Endothelial cell of umbilical vein (primary cell): ENCODE results near the gene TIMM10. TPM values are rescaled to one million over a fixed set of nuclear protein-coding genes. Genes with fewer than 3 reads are reported as not detected.

ENCODE experiments used
- BruUV-seq: library from RNA; stranded (reverse); fragments of 400-500 nt; replicated peaks from 2 replicates; lab custom pipeline; 2021; lab: Mats Ljungman, UMichigan
- CTCF ChIA-PET: fragments of 300-600, 350-600 bp; sonication (Branson Sonifier 250); formaldehyde crosslinking; loops from one replicate; lab custom pipeline; 2021; ENCODE audit warnings: antibody characterized with exemption, inconsistent platforms; lab: Charles Lee
- POLR2A ChIA-PET: fragments of 300-600, 350-600 bp; sonication (Branson Sonifier 250); formaldehyde crosslinking; loops from one replicate; lab custom pipeline; 2021; ENCODE audit warnings: antibody characterized with exemption, inconsistent platforms; lab: Charles Lee
- DNase-seq: peaks from one replicate; pipeline ENCODE4 v3.0.0-alpha.2; 2011; ENCODE audit warnings: low read depth, low spot score
- FAIRE-seq: peaks from 2 replicates; lab custom pipeline; 2011; peaks lifted over from hg19 to GRCh38; lab: Jason Lieb, UNC
- H2AFZ ChIP-seq: 2 replicates; pipeline ENCODE4 v1.6.0; 2012; ENCODE audit warnings: low read depth, low read length, control low read depth, inconsistent platforms
- H3K27ac ChIP-seq: 2 replicates; pipeline ENCODE4 v1.5.1; 2011; ENCODE audit warnings: low read depth, mild to moderate bottlenecking, control low read depth, low read length, moderate library complexity; ENCODE audit not compliant: insufficient read depth
- H3K27me3 ChIP-seq, 2 experiments: 2 replicates each; pipeline versions ENCODE4 v1.6.0 to v1.6.1; 2011; ENCODE audit warnings: low read length in 2 of 2, mixed read lengths in 1 of 2; ENCODE audit not compliant: control insufficient read depth in 2 of 2, insufficient read depth in 2 of 2
- H3K36me3 ChIP-seq, 2 experiments: 2 replicates in 1 of 2; 3 replicates in 1 of 2; pipeline ENCODE4 v1.5.1; 2011; ENCODE audit warnings: low read length in 2 of 2, mild to moderate bottlenecking in 1 of 2, moderate library complexity in 1 of 2; ENCODE audit not compliant: control insufficient read depth in 2 of 2, insufficient read depth in 2 of 2; ENCODE audit errors: extremely low read depth in 1 of 2
- H3K4me1 ChIP-seq: 3 replicates; pipeline ENCODE4 v1.5.1; 2011; ENCODE audit warnings: mild to moderate bottlenecking, low read length; ENCODE audit not compliant: control insufficient read depth, insufficient read depth; ENCODE audit errors: extremely low read depth
- H3K4me2 ChIP-seq: 2 replicates; pipeline ENCODE4 v1.6.1; 2011; ENCODE audit warnings: low read length, control low read depth, mixed read lengths; ENCODE audit not compliant: insufficient read depth
- H3K4me3 ChIP-seq, 3 experiments: fragments of 200-600 bp in 1 of 3; sonication (generic), shearing (Covaris generic) in 1 of 3; replicated peaks in 1 of 3; 2 replicates each; pipeline ENCODE4 v1.5.1; 2011 to 2016; ENCODE audit warnings: control low read depth in 3 of 3, low read length in 3 of 3, mild to moderate bottlenecking in 2 of 3, inconsistent platforms in 1 of 3, low read depth in 1 of 3, moderate library complexity in 1 of 3; ENCODE audit not compliant: insufficient read depth in 1 of 3
- H3K79me2 ChIP-seq: 2 replicates; pipeline ENCODE4 v1.6.0; 2012; ENCODE audit warnings: low read length, inconsistent platforms; ENCODE audit not compliant: control insufficient read depth, insufficient read depth
- H3K9ac ChIP-seq: replicated peaks from 2 replicates; pipeline ENCODE3; 2011; ENCODE audit warnings: low read length, control low read depth; ENCODE audit not compliant: insufficient read depth; ENCODE audit errors: extremely low read depth
- H3K9me1 ChIP-seq: replicated peaks from 3 replicates; pipeline ENCODE4 v1.6.0; 2011; ENCODE audit warnings: mild to moderate bottlenecking, low read length; ENCODE audit not compliant: control insufficient read depth, insufficient read depth; ENCODE audit errors: extremely low read depth
- H3K9me3 ChIP-seq: replicated peaks from 2 replicates; pipeline ENCODE4 v1.5.1; 2012; ENCODE audit warnings: low read length, inconsistent platforms; ENCODE audit not compliant: control insufficient read depth, insufficient read depth
- H4K20me1 ChIP-seq: replicated peaks from 2 replicates; pipeline ENCODE3; 2011; ENCODE audit warnings: mild to moderate bottlenecking, low read length; ENCODE audit not compliant: control insufficient read depth, insufficient read depth; ENCODE audit errors: extremely low read depth
- EZH2 ChIP-seq: IDR thresholded peaks from 2 replicates; pipeline ENCODE4 v1.6.1; 2012; ENCODE audit warnings: borderline replicate concordance, low read depth, mild to moderate bottlenecking, moderate library complexity, low read length, inconsistent platforms; ENCODE audit not compliant: severe bottlenecking
- FOS ChIP-seq: IDR thresholded peaks from 2 replicates; pipeline ENCODE4 v1.6.1; 2011; ENCODE audit warnings: mild to moderate bottlenecking, low read length, moderate library complexity, borderline replicate concordance; ENCODE audit not compliant: insufficient read depth
- GATA2 ChIP-seq: IDR thresholded peaks from 2 replicates; pipeline ENCODE4 v1.7.0; 2011; ENCODE audit warnings: low read depth, mild to moderate bottlenecking, moderate library complexity, mixed read lengths, low read length; ENCODE audit not compliant: insufficient read length, insufficient read depth
- JUN ChIP-seq: IDR thresholded peaks from 2 replicates; pipeline ENCODE4 v1.6.1; 2011; ENCODE audit warnings: borderline replicate concordance, low read depth; ENCODE audit not compliant: insufficient read length, insufficient read depth
- MYC ChIP-seq: IDR thresholded peaks from one replicate; pipeline ENCODE4 v1.6.1; 2011; ENCODE audit warnings: mild to moderate bottlenecking, low read depth, low read length
- POLR2A ChIP-seq: IDR thresholded peaks from 2 replicates; pipeline ENCODE4 v1.6.1; 2012; ENCODE audit warnings: low read depth, mild to moderate bottlenecking, control low read depth, low read length
- POLR2AphosphoS5 ChIP-seq: IDR thresholded peaks from 2 replicates; pipeline ENCODE4 v1.6.1; 2012; ENCODE audit warnings: low read depth, mild to moderate bottlenecking, control low read depth, low read length, moderate library complexity; ENCODE audit not compliant: insufficient read depth
- dilution Hi-C: fragments of 300-500 bp; cut with MboI; formaldehyde crosslinking; loops from one replicate; pipeline ENCODE4 v1.15.0; 2019; ENCODE audit warnings: low sequenced_read_pairs; ENCODE audit not compliant: extremely low pct_ligation_motif_present
- intact Hi-C: fragments of 100-400 bp; cut with micrococcal nuclease; formaldehyde crosslinking; loops from one replicate; pipeline ENCODE4 v1.10.0; 2022
- polyA plus RNA-seq, 4 experiments: library from polyadenylated mRNA; depleted of rRNA in 3 of 4; stranded (reverse) in 3 of 4; unstranded in 1 of 4; fragments of >200 nt; gene quantifications; 2 replicates each; pipeline versions ENCODE4 v1.2.1 to v1.2.3, GENCODE V29; 2011 to 2012; ENCODE audit warnings: missing spikeins in 1 of 4
- total RNA-seq: library from RNA; stranded (reverse); gene quantifications from 2 replicates; pipeline ENCODE4 v1.2.3, GENCODE V29; 2021
- TF ChIP-seq, protein P1 (sequence below): IDR thresholded peaks from 2 replicates; pipeline ENCODE4 v1.6.1; 2011; ENCODE audit not compliant: insufficient read depth, insufficient read length
- TF ChIP-seq, protein P2 (sequence below), 2 donors: IDR thresholded peaks; 1 replicate in 1 of 2; 2 replicates in 1 of 2; pipeline ENCODE4 v1.5.1; 2011; ENCODE audit warnings: low read length in 2 of 2, mild to moderate bottlenecking in 2 of 2, moderate library complexity in 2 of 2, control low read depth in 1 of 2, inconsistent platforms in 1 of 2, low read depth in 1 of 2; ENCODE audit not compliant: insufficient read depth in 1 of 2; ENCODE audit errors: extremely low read depth in 1 of 2

The TIMM10 gene
- total and polyA plus RNA-seq, 2 donors (not counting 3 experiments of a cell fraction or from before 2014, with no cell fraction given), result 64.2 to 128 TPM

- Histone ChIP-seq H3K27ac (no peak overlapping the region), H3K9ac (no peak overlapping the region), H3K36me3 (peaks cover under 1 to 2% of the 10 kb centered on the region in 2 experiments), H3K4me3 (no peak overlapping the region), H3K79me2 (no peaks in the 10 kb centered on the region), H3K4me2 (no peak overlapping the region), H3K4me1 (no peaks in the 10 kb centered on the region), H3K27me3 (no peaks in the 10 kb centered on the region), H3K9me3 (no peaks in the 10 kb centered on the region), H2AFZ (no peak overlapping the region), H4K20me1 (no peaks in the 10 kb centered on the region), H3K9me1 (no peaks in the 10 kb centered on the region)
- dilution Hi-C loops, result no loop called here
- FAIRE-seq, result no peak
- POLR2A ChIA-PET, result no interaction called here
- DNase-seq, result no peak
- BruUV-seq, result no TSS peak
- intact Hi-C loops, result no loop called here
- TF ChIP-seq EZH2 (no peak), POLR2AphosphoS5 (no peak), POLR2A (no peak), FOS (no peak), MYC (no peak), GATA2 (no peak), JUN (no peak)
- TF ChIP-seq, protein P1, sequence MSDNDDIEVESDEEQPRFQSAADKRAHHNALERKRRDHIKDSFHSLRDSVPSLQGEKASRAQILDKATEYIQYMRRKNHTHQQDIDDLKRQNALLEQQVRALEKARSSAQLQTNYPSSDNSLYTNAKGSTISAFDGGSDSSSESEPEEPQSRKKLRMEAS, result no peak
- TF ChIP-seq, protein P2, sequence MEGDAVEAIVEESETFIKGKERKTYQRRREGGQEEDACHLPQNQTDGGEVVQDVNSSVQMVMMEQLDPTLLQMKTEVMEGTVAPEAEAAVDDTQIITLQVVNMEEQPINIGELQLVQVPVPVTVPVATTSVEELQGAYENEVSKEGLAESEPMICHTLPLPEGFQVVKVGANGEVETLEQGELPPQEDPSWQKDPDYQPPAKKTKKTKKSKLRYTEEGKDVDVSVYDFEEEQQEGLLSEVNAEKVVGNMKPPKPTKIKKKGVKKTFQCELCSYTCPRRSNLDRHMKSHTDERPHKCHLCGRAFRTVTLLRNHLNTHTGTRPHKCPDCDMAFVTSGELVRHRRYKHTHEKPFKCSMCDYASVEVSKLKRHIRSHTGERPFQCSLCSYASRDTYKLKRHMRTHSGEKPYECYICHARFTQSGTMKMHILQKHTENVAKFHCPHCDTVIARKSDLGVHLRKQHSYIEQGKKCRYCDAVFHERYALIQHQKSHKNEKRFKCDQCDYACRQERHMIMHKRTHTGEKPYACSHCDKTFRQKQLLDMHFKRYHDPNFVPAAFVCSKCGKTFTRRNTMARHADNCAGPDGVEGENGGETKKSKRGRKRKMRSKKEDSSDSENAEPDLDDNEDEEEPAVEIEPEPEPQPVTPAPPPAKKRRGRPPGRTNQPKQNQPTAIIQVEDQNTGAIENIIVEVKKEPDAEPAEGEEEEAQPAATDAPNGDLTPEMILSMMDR (IDR thresholded peaks at IDR 0.05; ENCODE audit: extremely low read depth in 1 of 2, insufficient read depth in 1 of 2, low read depth in 1 of 2, low read length in 2 of 2), result no peak
- CTCF ChIA-PET, result interaction anchor here (0.8 to 10.9 kb wide), 5 partner anchors 8 to 178 kb away, joined by 3 to 316 read pairs (median 9); partner anchors contain the start of gene SLC43A1
Observed at GRCh38 chr11:57523419-57523818, 7.1 kb downstream of the TIMM10 start.
